Thymus (tissue), 11 donors: ENCODE results near the gene IFRD1. TPM values are rescaled to one million over a fixed set of nuclear protein-coding genes. Genes with fewer than 3 reads are reported as not detected.

Experiments used
- DNase-seq, 9 donors: peaks; one replicate each; pipeline ENCODE4 v3.0.0-alpha.2; 2013; ENCODE audit warnings: low spot score in 9 of 9, low read depth in 6 of 9, missing footprints in 1 of 9
- H3K27ac ChIP-seq, 2 donors: one replicate each; pipeline ENCODE4 v1.5.1; 2013; ENCODE audit warnings: control low read depth in 1 of 2, low read depth in 1 of 2, low read length in 1 of 2, mild to moderate bottlenecking in 1 of 2, moderate library complexity in 1 of 2
- H3K27me3 ChIP-seq, 2 donors: one replicate each; pipeline ENCODE4 v1.5.1; 2013; ENCODE audit warnings: low read length in 1 of 2; ENCODE audit not compliant: control insufficient read depth in 2 of 2, insufficient read depth in 1 of 2
- H3K36me3 ChIP-seq, 2 donors: one replicate each; pipeline ENCODE4 v1.5.1; 2013; ENCODE audit warnings: low read length in 1 of 2, mild to moderate bottlenecking in 1 of 2, moderate library complexity in 1 of 2; ENCODE audit not compliant: control insufficient read depth in 2 of 2, insufficient read depth in 2 of 2
- H3K4me1 ChIP-seq, 2 donors: one replicate each; pipeline ENCODE4 v1.5.1; 2013; ENCODE audit warnings: low read length in 2 of 2; ENCODE audit not compliant: control insufficient read depth in 2 of 2, insufficient read depth in 2 of 2
- H3K4me3 ChIP-seq, 2 donors: one replicate each; pipeline ENCODE4 v1.5.1; 2013; ENCODE audit warnings: low read length in 2 of 2, control low read depth in 1 of 2, mild to moderate bottlenecking in 1 of 2
- H3K9me3 ChIP-seq, 2 donors: one replicate each; pipeline ENCODE4 v1.5.1; 2013; ENCODE audit warnings: low read length in 1 of 2, mild to moderate bottlenecking in 1 of 2; ENCODE audit not compliant: control insufficient read depth in 2 of 2, insufficient read depth in 1 of 2
- WGBS: extraction: QIAGEN DNeasy Blood & Tissue Kit; methylation state at CpG from one replicate; pipeline ENCODE4 v1.1.7; 2013; 5-methylcytosine and 5-hydroxymethylcytosine counted together
- polyA plus RNA-seq: library from polyadenylated mRNA; stranded (reverse); fragments of 200-250 nt; gene quantifications from one replicate; pipeline ENCODE4 v1.2.3, GENCODE V29; 2013
- total RNA-seq: library from RNA; stranded (reverse); fragments of 120-200 nt; gene quantifications from one replicate; pipeline ENCODE4 v1.2.4, GENCODE V29; 2013
- donor health status: healthy.

Gene IFRD1
- total and polyA plus RNA-seq, 2 donors: 23.2 to 63.0 TPM

- no peak overlapping the region for H3K4me3 ChIP-seq
- H3K27ac ChIP-seq: no peak overlapping the region
- no peaks in the 10 kb centered on the region for H3K27me3 ChIP-seq
- WGBS: 93% methylated on average over 4 of the region's 4 CpGs
- no peaks in the 10 kb centered on the region for H3K36me3 ChIP-seq
- no peaks in the 10 kb centered on the region for H3K4me1 ChIP-seq
- H3K9me3 ChIP-seq: no peaks in the 10 kb centered on the region
- DNase-seq: no peak
Measured at GRCh38 chr7:112503361-112503972, 53.2 kb downstream of the IFRD1 start.

GRCh38 chr7:112504093-112504695 lies 53.9 kb downstream of the IFRD1 start:
- H3K27me3 ChIP-seq: no peaks in the 10 kb centered on the region
- no peaks in the 10 kb centered on the region for H3K4me1 ChIP-seq
- H3K27ac ChIP-seq: no peak overlapping the region
- 94% methylated on average over 5 of the region's 5 CpGs for WGBS
- no peaks in the 10 kb centered on the region for H3K9me3 ChIP-seq
- no peaks in the 10 kb centered on the region for H3K36me3 ChIP-seq
- no peak for DNase-seq
- no peak overlapping the region for H3K4me3 ChIP-seq

GRCh38 chr7:112505495-112505894 lies 55.2 kb downstream of the IFRD1 start:
- Histone ChIP-seq H3K27me3 (no peaks in the 10 kb centered on the region), H3K4me1 (no peaks in the 10 kb centered on the region), H3K4me3 (no peak overlapping the region), H3K27ac (no peak overlapping the region), H3K36me3 (no peaks in the 10 kb centered on the region), H3K9me3 (no peaks in the 10 kb centered on the region)
- DNase-seq: no peak
- WGBS: 90% methylated on average over 2 of the region's 2 CpGs

GRCh38 chr7:112508404-112508803 lies 58.1 kb downstream of the IFRD1 start:
- H3K36me3 ChIP-seq: no peaks in the 10 kb centered on the region
- H3K27ac ChIP-seq: no peak overlapping the region
- no peak for DNase-seq
- no peak overlapping the region for H3K4me3 ChIP-seq
- H3K4me1 ChIP-seq: no peaks in the 10 kb centered on the region
- H3K9me3 ChIP-seq: no peaks in the 10 kb centered on the region
- no peaks in the 10 kb centered on the region for H3K27me3 ChIP-seq
- 88% methylated on average over 1 of the region's 1 CpG for WGBS

GRCh38 chr7:112509402-112509801 lies 59.1 kb downstream of the IFRD1 start:
- 93% methylated on average over 5 of the region's 5 CpGs for WGBS
- Histone ChIP-seq H3K27me3 (no peaks in the 10 kb centered on the region), H3K27ac (no peak overlapping the region), H3K36me3 (no peaks in the 10 kb centered on the region), H3K4me1 (no peaks in the 10 kb centered on the region), H3K9me3 (no peaks in the 10 kb centered on the region), H3K4me3 (no peak overlapping the region)
- no peak for DNase-seq

- DNase-seq: no peak
- no peak overlapping the region for H3K4me3 ChIP-seq
- 87% methylated on average over 5 of the region's 5 CpGs for WGBS
- no peaks in the 10 kb centered on the region for H3K36me3 ChIP-seq
- H3K4me1 ChIP-seq: no peaks in the 10 kb centered on the region
- H3K27me3 ChIP-seq: no peaks in the 10 kb centered on the region
- no peak overlapping the region for H3K27ac ChIP-seq
- no peaks in the 10 kb centered on the region for H3K9me3 ChIP-seq
Measured at GRCh38 chr7:112510001-112510742, 59.9 kb downstream of the IFRD1 start.

GRCh38 chr7:112510743-112511110 lies 60.5 kb downstream of the IFRD1 start:
- no peaks in the 10 kb centered on the region for H3K9me3 ChIP-seq
- no peaks in the 10 kb centered on the region for H3K4me1 ChIP-seq
- no peaks in the 10 kb centered on the region for H3K36me3 ChIP-seq
- H3K4me3 ChIP-seq: no peak overlapping the region
- H3K27me3 ChIP-seq: no peaks in the 10 kb centered on the region
- no peak for DNase-seq
- H3K27ac ChIP-seq: no peak overlapping the region

GRCh38 chr7:112511451-112512202 lies 61.4 kb downstream of the IFRD1 start:
- Histone ChIP-seq H3K9me3 (no peaks in the 10 kb centered on the region), H3K27ac (no peak overlapping the region), H3K4me3 (no peak overlapping the region), H3K27me3 (no peaks in the 10 kb centered on the region), H3K36me3 (no peaks in the 10 kb centered on the region), H3K4me1 (no peaks in the 10 kb centered on the region)
- 94% methylated on average over 6 of the region's 6 CpGs for WGBS
- no peak for DNase-seq
